IMR-90 (cell line): ENCODE measurements around the gene HACD2. TPM values are rescaled to one million over a fixed set of nuclear protein-coding genes. Genes with fewer than 3 reads are reported as not detected.

Source experiments
- ATAC-seq: fragments of 200-7000 bp; cut with Tn5 transposase; 2 replicates; pipeline ENCODE4 v1.9.1; 2020; ENCODE audit warnings: low read depth, mild to moderate bottlenecking, moderate library complexity
- BruUV-seq: library from RNA; stranded (reverse); fragments of 400-500 nt; replicated peaks from 2 replicates; lab custom pipeline; 2021; lab: Mats Ljungman, UMichigan
- CTCF ChIA-PET: fragments of 300-600 bp; formaldehyde crosslinking; extraction: SDS; loops from one replicate; lab custom pipeline; 2021; ENCODE audit warnings: antibody characterized with exemption; lab: Yijun Ruan, JAX
- POLR2A ChIA-PET: fragments of 300-600 bp; sonication (Branson Sonifier 250); formaldehyde crosslinking; loops from one replicate; lab custom pipeline; 2022; ENCODE audit warnings: antibody characterized with exemption; ENCODE audit not compliant: unreplicated experiment; lab: Charles Lee
- DNase-seq: peaks from one replicate; pipeline ENCODE4 v3.0.0; 2013
- H2AFZ ChIP-seq: replicated peaks from 2 replicates; pipeline ENCODE3; 2013; ENCODE audit warnings: low read length, mild to moderate bottlenecking; ENCODE audit not compliant: poor library complexity
- H2AK5ac ChIP-seq: 2 replicates; pipeline ENCODE4 v1.6.1; 2013; ENCODE audit warnings: low read depth, low read length, inconsistent platforms
- H2AK9ac ChIP-seq: replicated peaks from 2 replicates; pipeline ENCODE3; 2013; ENCODE audit warnings: mild to moderate bottlenecking, low read depth, low read length, moderate library complexity; ENCODE audit not compliant: poor library complexity
- H2BK120ac ChIP-seq: 2 replicates; pipeline ENCODE4 v1.6.1; 2013; ENCODE audit warnings: low read depth, low read length, inconsistent platforms
- H2BK15ac ChIP-seq: 3 replicates; pipeline ENCODE4 v1.6.1; 2013; ENCODE audit warnings: low read depth, low read length, inconsistent platforms
- H2BK20ac ChIP-seq: 2 replicates; pipeline ENCODE4 v1.6.1; 2013; ENCODE audit warnings: low read depth, mild to moderate bottlenecking, inconsistent platforms, low read length, moderate library complexity
- H2BK5ac ChIP-seq: 2 replicates; pipeline ENCODE4 v1.6.1; 2013; ENCODE audit warnings: mild to moderate bottlenecking, low read depth, low read length, inconsistent platforms; ENCODE audit not compliant: poor library complexity, severe bottlenecking
- H3K14ac ChIP-seq: replicated peaks from 2 replicates; pipeline ENCODE4 v1.6.1; 2013; ENCODE audit warnings: low read depth, low read length, inconsistent platforms
- H3K18ac ChIP-seq: 2 replicates; pipeline ENCODE4 v1.6.1; 2013; ENCODE audit warnings: low read depth, low read length, control low read depth
- H3K23ac ChIP-seq: 2 replicates; pipeline ENCODE4 v1.6.1; 2013; ENCODE audit warnings: low read depth, low read length, inconsistent platforms
- H3K27ac ChIP-seq: 2 replicates; pipeline ENCODE4 v1.5.1; 2013; ENCODE audit warnings: mild to moderate bottlenecking, control low read depth, low read length; ENCODE audit not compliant: insufficient read depth
- H3K27me3 ChIP-seq: 2 replicates; pipeline ENCODE4 v1.6.1; 2013; ENCODE audit warnings: low read length; ENCODE audit not compliant: control insufficient read depth, insufficient read depth
- H3K36me3 ChIP-seq: 2 replicates; pipeline ENCODE4 v1.6.1; 2013; ENCODE audit warnings: low read length, mixed read lengths; ENCODE audit not compliant: control insufficient read depth, insufficient read depth
- H3K4ac ChIP-seq: 2 replicates; pipeline ENCODE4 v1.6.1; 2013; ENCODE audit warnings: low read depth, low read length, inconsistent platforms
- H3K4me1 ChIP-seq: 2 replicates; pipeline ENCODE4 v1.6.1; 2013; ENCODE audit warnings: low read length, mixed read lengths; ENCODE audit not compliant: control insufficient read depth, insufficient read depth
- H3K4me2 ChIP-seq: 2 replicates; pipeline ENCODE4 v1.6.1; 2013; ENCODE audit warnings: low read depth, mild to moderate bottlenecking, control low read depth, low read length, moderate library complexity
- H3K4me3 ChIP-seq: 2 replicates; pipeline ENCODE4 v1.5.1; 2013; ENCODE audit warnings: low read depth, mild to moderate bottlenecking, control low read depth, low read length, moderate library complexity; ENCODE audit not compliant: insufficient read depth
- H3K56ac ChIP-seq: 2 replicates; pipeline ENCODE4 v1.6.1; 2013; ENCODE audit warnings: low read length, inconsistent platforms; ENCODE audit not compliant: insufficient read depth; ENCODE audit errors: extremely low read depth
- H3K79me1 ChIP-seq, 2 experiments: 2 replicates each; pipeline ENCODE4 v1.6.1; 2013; ENCODE audit warnings: low read length in 2 of 2, inconsistent platforms in 1 of 2, low read depth in 1 of 2
- H3K9ac ChIP-seq: 2 replicates; pipeline ENCODE4 v1.6.1; 2013; ENCODE audit warnings: low read depth, low read length, control low read depth
- H3K9me1 ChIP-seq: 2 replicates; pipeline ENCODE4 v1.6.1; 2013; ENCODE audit warnings: low read length, inconsistent platforms; ENCODE audit not compliant: insufficient read depth
- H3K9me3 ChIP-seq: 2 replicates; pipeline ENCODE4 v1.6.1; 2013; ENCODE audit warnings: low read length; ENCODE audit not compliant: control insufficient read depth, insufficient read depth
- H4K20me1 ChIP-seq: 2 replicates; pipeline ENCODE4 v1.6.1; 2013; ENCODE audit warnings: low read length, inconsistent platforms; ENCODE audit not compliant: insufficient read depth
- H4K5ac ChIP-seq: 2 replicates; pipeline ENCODE4 v1.6.1; 2013; ENCODE audit warnings: mild to moderate bottlenecking, low read depth, low read length, control low read depth
- H4K8ac ChIP-seq, 2 experiments: 2 replicates each; pipeline ENCODE4 v1.6.1; 2013; ENCODE audit warnings: low read depth in 2 of 2, low read length in 2 of 2, control low read depth in 1 of 2, inconsistent platforms in 1 of 2
- H4K91ac ChIP-seq: 2 replicates; pipeline ENCODE4 v1.6.1; 2013; ENCODE audit warnings: low read depth, low read length, inconsistent platforms; ENCODE audit not compliant: insufficient read depth
- CEBPB ChIP-seq: IDR thresholded peaks from 2 replicates; pipeline ENCODE4 v1.6.1; 2012; ENCODE audit warnings: low read depth, low read length, improper control_type of control experiment
- ELK1 ChIP-seq: fragments of 150-350 bp; IDR thresholded peaks from 2 replicates; pipeline ENCODE4 v1.6.1; 2016; ENCODE audit warnings: low read depth, mild to moderate bottlenecking, low read length, moderate library complexity, borderline replicate concordance
- MAFK ChIP-seq: IDR thresholded peaks from 2 replicates; pipeline ENCODE4 v1.6.1; 2012; ENCODE audit warnings: low read depth, low read length, improper control_type of control experiment
- MXI1 ChIP-seq: IDR thresholded peaks from 2 replicates; pipeline ENCODE4 v1.6.1; 2012; ENCODE audit warnings: low read depth, mild to moderate bottlenecking, low read length, moderate library complexity, borderline replicate concordance
- USF2 ChIP-seq: fragments of 150-350 bp; IDR thresholded peaks from 2 replicates; pipeline ENCODE4 v1.6.1; 2017; ENCODE audit warnings: mild to moderate bottlenecking, antibody characterized with exemption, low read length, low read depth
- WGBS, 2 experiments: methylation state at CpG; one replicate each; pipeline versions ENCODE4 v1.1.5 to v1.1.7; 2013; ENCODE audit warnings: missing lambda C conversion rate in 2 of 2; ENCODE audit not compliant: insufficient read length in 1 of 2; ENCODE audit errors: extremely low coverage in 2 of 2; 5-methylcytosine and 5-hydroxymethylcytosine counted together
- dilution Hi-C: fragments of 300-500 bp; cut with HindIII; formaldehyde crosslinking; loops from one replicate; pipeline ENCODE4 v1.14.3; 2018; ENCODE audit warnings: low sequenced_read_pairs; ENCODE audit not compliant: unreplicated experiment
- in situ Hi-C: fragments of 300-500 bp; cut with MboI; formaldehyde crosslinking; loops from 3 replicates; pipeline ENCODE4 v1.14.3; 2019; ENCODE audit warnings: low sequenced_read_pairs, inconsistent platforms, mixed read lengths
- intact Hi-C: fragments of 100-400 bp; cut with micrococcal nuclease; formaldehyde crosslinking; loops from 2 replicates; pipeline ENCODE4 v1.10.0; 2022
- polyA plus RNA-seq, 3 experiments: library from polyadenylated mRNA; depleted of rRNA; stranded (reverse); fragments of >200 nt; gene quantifications; 2 replicates each; pipeline ENCODE4 v1.2.3, GENCODE V29; 2012; ENCODE audit warnings: low replicate concordance in 1 of 3
- total RNA-seq: library from RNA; depleted of rRNA; stranded (reverse); fragments of >200 nt; gene quantifications from 2 replicates; pipeline ENCODE4 v1.2.3, GENCODE V29; 2012

HACD2 gene
- total and polyA plus RNA-seq, 2 of the 4 experiments (the other 2 are of a cell fraction) = 21.5 to 22.6 TPM

- Histone ChIP-seq H3K9ac (no peak overlapping the region), H3K56ac (no peak overlapping the region), H2AK5ac (no peak overlapping the region), H3K9me1 (peaks cover 7% of the 10 kb centered on the region), H2AFZ (no peak overlapping the region), H2AK9ac (no peak overlapping the region), H3K4me3 (no peak overlapping the region), H2BK15ac (no peak overlapping the region), H2BK5ac (no peak overlapping the region), H3K27ac (no peak overlapping the region), H2BK120ac (no peak overlapping the region), H3K79me1 (peaks cover 0 to 6% of the 10 kb centered on the region in 2 experiments; a peak in 2 of 4 replicates), H3K9me3 (no peaks in the 10 kb centered on the region), H3K14ac (no peak overlapping the region), H3K27me3 (no peaks in the 10 kb centered on the region), H4K91ac (no peak overlapping the region), H3K36me3 (peaks cover 2% of the 10 kb centered on the region; the same call in 1 of the 2 replicates), H3K4me2 (no peak overlapping the region), H2BK20ac (no peak overlapping the region), H4K8ac (no peak overlapping the region; a peak in 1 of 4 replicates), H3K18ac (no peak overlapping the region), H3K4me1 (peaks cover 4% of the 10 kb centered on the region), H4K5ac (no peak overlapping the region), H3K4ac (no peak overlapping the region), H3K23ac (no peak overlapping the region), H4K20me1 (no peaks in the 10 kb centered on the region)
- peak; percentile 89 for ATAC-seq
- DNase-seq = peak; percentile 86
- BruUV-seq = no TSS peak
- WGBS, 2 experiments = no CpG with 5 or more reads among the region's 3 CpGs
- ChIA-PET CTCF (interaction anchor here (1.4 kb wide), 1 partner anchor 10 kb away, joined by 9 read pairs; no protein-coding TSS in a partner anchor), POLR2A (no interaction called here)
- in situ Hi-C loops = no loop called here
- TF ChIP-seq ELK1 (no peak), CEBPB (peak; percentile 35; the same call in 1 of the 2 replicates), USF2 (no peak), MAFK (0 out of 2 replicates have a peak, but pooled peaks have one; percentile 7), MXI1 (no peak)
- intact Hi-C loops = no loop called here
- dilution Hi-C loops = no loop called here
Observed at GRCh38 chr3:123499322-123499721, 85.5 kb downstream of the HACD2 start.
